ENCODE measurements around the gene GRAMD1C.

GRAMD1C gene

GRCh38 chr3:113805249-113805648 is 33.3 kb upstream of the GRAMD1C start:
- no peaks in the 10 kb centered on the region for H3K9me2 ChIP-seq (replicated peaks; ENCODE audit: insufficient read depth, low read length)
- H3K4me2 ChIP-seq (ENCODE audit: low read depth, low read length), result no peak overlapping the region
- no peaks in the 10 kb centered on the region for H4K20me1 ChIP-seq (ENCODE audit: insufficient read depth, low read length)
- peaks cover 3% of the 10 kb centered on the region; the same call in 1 of the 2 replicates for H3F3A ChIP-seq (ENCODE audit: insufficient read depth, low read length)
- H3K27ac ChIP-seq (ENCODE audit: low read length), result no peak overlapping the region
- no peak for DNase-seq
- TF ChIP-seq EZH2 (optimal IDR thresholded peaks at IDR 0.05; ENCODE audit: low read depth, low read length) (no peak), CTCF (IDR thresholded peaks at IDR 0.05; ENCODE audit: low read length) (no peak), EZH2phosphoT487 (IDR thresholded peaks at IDR 0.05; ENCODE audit: low read length) (no peak)
- no peak overlapping the region for H2AFZ ChIP-seq (ENCODE audit: low read length)
- H3K9me3 ChIP-seq (replicated peaks; ENCODE audit: insufficient read depth, low read length), result no peaks in the 10 kb centered on the region
- H3K4me3 ChIP-seq (ENCODE audit: low read length), result no peak overlapping the region
- H3K27me3 ChIP-seq (replicated peaks; ENCODE audit: insufficient read depth, low read length), result no peaks in the 10 kb centered on the region
- H3K36me3 ChIP-seq (replicated peaks; ENCODE audit: insufficient read depth, low read length), result peaks cover 16% of the 10 kb centered on the region; the same call in 1 of the 2 replicates
- peaks cover 7% of the 10 kb centered on the region; the same call in 1 of the 2 replicates for H3K4me1 ChIP-seq (ENCODE audit: low read length)
- H3K9ac ChIP-seq (ENCODE audit: low read length), result no peak overlapping the region
- H3K79me2 ChIP-seq (ENCODE audit: low read length), result no peaks in the 10 kb centered on the region

- no peak for DNase-seq
- Histone ChIP-seq H3F3A (ENCODE audit: insufficient read depth, low read length) (no peaks in the 10 kb centered on the region), H3K36me3 (replicated peaks; ENCODE audit: insufficient read depth, low read length) (0 out of 2 replicates have a peak, but pooled peaks cover 8% of the 10 kb centered on the region), H3K9me2 (replicated peaks; ENCODE audit: insufficient read depth, low read length) (no peaks in the 10 kb centered on the region), H4K20me1 (ENCODE audit: insufficient read depth, low read length) (no peaks in the 10 kb centered on the region), H3K4me3 (ENCODE audit: low read length) (no peak overlapping the region), H3K27ac (ENCODE audit: low read length) (no peak overlapping the region), H3K4me2 (ENCODE audit: low read depth, low read length) (no peak overlapping the region), H3K9ac (ENCODE audit: low read length) (no peak overlapping the region), H2AFZ (ENCODE audit: low read length) (no peak overlapping the region), H3K9me3 (replicated peaks; ENCODE audit: insufficient read depth, low read length) (no peaks in the 10 kb centered on the region), H3K79me2 (ENCODE audit: low read length) (no peaks in the 10 kb centered on the region), H3K4me1 (ENCODE audit: low read length) (no peaks in the 10 kb centered on the region), H3K27me3 (replicated peaks; ENCODE audit: insufficient read depth, low read length) (no peaks in the 10 kb centered on the region)
- TF ChIP-seq CTCF (IDR thresholded peaks at IDR 0.05; ENCODE audit: low read length) (no peak), EZH2phosphoT487 (IDR thresholded peaks at IDR 0.05; ENCODE audit: low read length) (no peak), EZH2 (optimal IDR thresholded peaks at IDR 0.05; ENCODE audit: low read depth, low read length) (no peak)
Measured at GRCh38 chr3:113812854-113813253, 25.7 kb upstream of the GRAMD1C start.

GRCh38 chr3:113819866-113820265 is 18.7 kb upstream of the GRAMD1C start:
- no peak overlapping the region for H2AFZ ChIP-seq (ENCODE audit: low read length)
- no peak overlapping the region for H3K9ac ChIP-seq (ENCODE audit: low read length)
- no peak overlapping the region for H3K4me2 ChIP-seq (ENCODE audit: low read depth, low read length)
- no peaks in the 10 kb centered on the region for H3K9me3 ChIP-seq (replicated peaks; ENCODE audit: insufficient read depth, low read length)
- H4K20me1 ChIP-seq (ENCODE audit: insufficient read depth, low read length), result no peaks in the 10 kb centered on the region
- H3K9me2 ChIP-seq (replicated peaks; ENCODE audit: insufficient read depth, low read length), result no peaks in the 10 kb centered on the region
- H3F3A ChIP-seq (ENCODE audit: insufficient read depth, low read length), result no peaks in the 10 kb centered on the region
- DNase-seq, result no peak
- TF ChIP-seq EZH2phosphoT487 (IDR thresholded peaks at IDR 0.05; ENCODE audit: low read length) (no peak), EZH2 (optimal IDR thresholded peaks at IDR 0.05; ENCODE audit: low read depth, low read length) (no peak), CTCF (IDR thresholded peaks at IDR 0.05; ENCODE audit: low read length) (no peak)
- no peaks in the 10 kb centered on the region for H3K36me3 ChIP-seq (replicated peaks; ENCODE audit: insufficient read depth, low read length)
- no peaks in the 10 kb centered on the region for H3K79me2 ChIP-seq (ENCODE audit: low read length)
- H3K4me3 ChIP-seq (ENCODE audit: low read length), result no peak overlapping the region
- no peaks in the 10 kb centered on the region for H3K4me1 ChIP-seq (ENCODE audit: low read length)
- no peaks in the 10 kb centered on the region for H3K27me3 ChIP-seq (replicated peaks; ENCODE audit: insufficient read depth, low read length)
- H3K27ac ChIP-seq (ENCODE audit: low read length), result no peak overlapping the region

Data from MM.1S (cell line).